COLO829 (cell line): Measurements from ENCODE around the gene METTL3.
"Not testable (repeated sequence)": the region's sequence is repeated elsewhere in the genome, so short reads cannot be mapped to it uniquely, and the experiment has no call there.

ENCODE experiments used
- DNase-seq: peaks from one replicate; pipeline ENCODE4 v3.0.0; 2012; ENCODE audit warnings: low spot score

METTL3 gene

GRCh38 chr14:21510735-21511657 is at the start of gene METTL3:
METTL3 (minus strand) TSS chr14:21511340; CDS start chr14:21511223, 117 bp downstream.
- DNase-seq, result peak; percentile 91

GRCh38 chr14:21558703-21559170 is 47.6 kb upstream of the METTL3 start:
- DNase-seq, result no peak

GRCh38 chr14:21557084-21557901 is 46.2 kb upstream of the METTL3 start:
- peak; percentile 59 for DNase-seq

GRCh38 chr14:21556378-21557083 is 45.4 kb upstream of the METTL3 start:
- DNase-seq, result no peak

GRCh38 chr14:21553266-21553665 is 42.1 kb upstream of the METTL3 start:
- DNase-seq, result no peak

GRCh38 chr14:21544588-21544987 is 33.4 kb upstream of the METTL3 start:
- not testable (repeated sequence) for DNase-seq

- DNase-seq, result no peak
Measured at GRCh38 chr14:21543963-21544362, 32.8 kb upstream of the METTL3 start.

- DNase-seq, result no peak
Measured at GRCh38 chr14:21543521-21543960, 32.4 kb upstream of the METTL3 start.

GRCh38 chr14:21541413-21542074 is 30.4 kb upstream of the METTL3 start:
- DNase-seq, result no peak

- DNase-seq, result no peak
Measured at GRCh38 chr14:21539189-21539940, 28.2 kb upstream of the METTL3 start.

- no peak for DNase-seq
Measured at GRCh38 chr14:21537090-21537424, 25.9 kb upstream of the METTL3 start.

GRCh38 chr14:21536418-21537089 is 25.4 kb upstream of the METTL3 start:
- no peak for DNase-seq

GRCh38 chr14:21535545-21536417 is 24.6 kb upstream of the METTL3 start:
- no peak for DNase-seq

GRCh38 chr14:21534576-21534975 is 23.4 kb upstream of the METTL3 start:
- DNase-seq, result no peak

GRCh38 chr14:21533294-21533693 is 22.2 kb upstream of the METTL3 start:
- DNase-seq, result no peak

GRCh38 chr14:21529515-21529914 is 18.4 kb upstream of the METTL3 start:
- no peak for DNase-seq

GRCh38 chr14:21528381-21529348 is 17.5 kb upstream of the METTL3 start:
- no peak for DNase-seq

GRCh38 chr14:21527318-21527679 is 16.2 kb upstream of the METTL3 start:
- DNase-seq, result no peak
